ENCODE results near the gene RASGRF2. TPM values are rescaled to one million over a fixed set of nuclear protein-coding genes. Genes with fewer than 3 reads are reported as not detected.
"Not testable (repeated sequence)": the region's sequence is repeated elsewhere in the genome, so short reads cannot be mapped to it uniquely, and the experiment has no call there.

RASGRF2 gene
- total RNA-seq, 1 donor from 2014 or later: 2.6 TPM

DNA sequence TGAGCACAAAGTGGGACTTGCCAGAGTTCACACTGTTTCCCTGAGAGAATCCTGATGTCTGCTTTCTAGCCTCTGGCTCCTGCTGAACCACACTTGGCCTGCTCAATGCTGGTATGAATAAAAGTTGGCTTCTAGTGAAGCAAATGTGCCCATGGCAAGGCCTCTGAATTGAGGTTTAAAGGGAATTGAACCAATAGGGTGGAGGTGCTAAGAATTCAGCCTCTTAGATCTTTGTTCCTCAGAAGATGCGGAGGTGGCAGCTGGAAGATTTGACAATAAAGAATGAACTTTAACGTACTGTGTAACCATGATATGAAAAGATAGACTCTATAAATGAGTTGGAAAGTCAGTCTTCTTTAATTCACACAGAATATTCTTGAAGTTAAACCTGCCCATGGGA is 57.2 kb downstream of the RASGRF2 start:
- no peak for DNase-seq (ENCODE audit: low read depth)
- TF ChIP-seq, protein P1, sequence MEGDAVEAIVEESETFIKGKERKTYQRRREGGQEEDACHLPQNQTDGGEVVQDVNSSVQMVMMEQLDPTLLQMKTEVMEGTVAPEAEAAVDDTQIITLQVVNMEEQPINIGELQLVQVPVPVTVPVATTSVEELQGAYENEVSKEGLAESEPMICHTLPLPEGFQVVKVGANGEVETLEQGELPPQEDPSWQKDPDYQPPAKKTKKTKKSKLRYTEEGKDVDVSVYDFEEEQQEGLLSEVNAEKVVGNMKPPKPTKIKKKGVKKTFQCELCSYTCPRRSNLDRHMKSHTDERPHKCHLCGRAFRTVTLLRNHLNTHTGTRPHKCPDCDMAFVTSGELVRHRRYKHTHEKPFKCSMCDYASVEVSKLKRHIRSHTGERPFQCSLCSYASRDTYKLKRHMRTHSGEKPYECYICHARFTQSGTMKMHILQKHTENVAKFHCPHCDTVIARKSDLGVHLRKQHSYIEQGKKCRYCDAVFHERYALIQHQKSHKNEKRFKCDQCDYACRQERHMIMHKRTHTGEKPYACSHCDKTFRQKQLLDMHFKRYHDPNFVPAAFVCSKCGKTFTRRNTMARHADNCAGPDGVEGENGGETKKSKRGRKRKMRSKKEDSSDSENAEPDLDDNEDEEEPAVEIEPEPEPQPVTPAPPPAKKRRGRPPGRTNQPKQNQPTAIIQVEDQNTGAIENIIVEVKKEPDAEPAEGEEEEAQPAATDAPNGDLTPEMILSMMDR (conservative IDR thresholded peaks at IDR 0.05; ENCODE audit: low read depth, low read length): no peak
- no peak overlapping the region for H3K4me3 ChIP-seq (ENCODE audit: low read depth, low read length)

DNA sequence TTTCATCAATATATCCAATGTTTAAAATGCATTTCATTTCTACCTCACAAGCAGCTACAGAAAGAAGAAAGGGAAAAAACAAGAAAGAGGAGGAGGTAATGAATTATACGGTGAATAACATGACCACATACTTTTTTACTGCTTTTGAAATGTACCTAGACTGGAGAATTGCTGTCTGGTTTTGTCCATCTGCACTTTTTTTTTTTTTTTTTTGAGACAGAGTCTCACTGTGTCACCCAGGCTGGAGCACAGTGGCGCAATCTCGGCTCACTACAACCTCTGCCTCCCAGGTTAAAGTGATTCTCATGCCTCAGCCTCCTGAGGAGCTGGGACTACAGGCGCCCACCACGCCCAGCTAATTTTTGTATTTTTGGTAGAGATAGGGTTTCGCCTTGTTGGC is 58.4 kb downstream of the RASGRF2 start:
- not testable (repeated sequence) for H3K4me3 ChIP-seq (ENCODE audit: low read depth, low read length); DNase-seq (ENCODE audit: low read depth)

DNA sequence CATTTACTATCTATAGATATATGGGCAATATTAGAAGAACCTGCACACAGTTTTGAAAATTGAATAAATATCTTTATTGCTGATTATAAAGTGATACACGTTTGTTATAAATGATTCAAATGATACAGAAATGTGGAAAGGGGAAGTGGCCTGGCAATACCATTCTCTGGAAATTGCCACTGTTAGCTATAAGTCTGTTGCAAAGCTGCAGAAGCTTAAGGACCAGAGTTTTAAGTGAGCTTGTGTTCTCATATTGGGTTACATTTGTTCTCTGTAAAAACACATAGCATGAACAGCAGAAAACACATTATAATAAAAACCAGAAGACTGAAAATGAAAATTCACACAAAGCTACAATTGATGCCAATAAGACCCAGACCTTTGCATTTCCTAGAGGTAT is 59.6 kb downstream of the RASGRF2 start:
- no peak for DNase-seq (ENCODE audit: low read depth)
- no peak overlapping the region for H3K4me3 ChIP-seq (ENCODE audit: low read depth, low read length)
- TF ChIP-seq, protein P1 (conservative IDR thresholded peaks at IDR 0.05; ENCODE audit: low read depth, low read length): no peak

DNA sequence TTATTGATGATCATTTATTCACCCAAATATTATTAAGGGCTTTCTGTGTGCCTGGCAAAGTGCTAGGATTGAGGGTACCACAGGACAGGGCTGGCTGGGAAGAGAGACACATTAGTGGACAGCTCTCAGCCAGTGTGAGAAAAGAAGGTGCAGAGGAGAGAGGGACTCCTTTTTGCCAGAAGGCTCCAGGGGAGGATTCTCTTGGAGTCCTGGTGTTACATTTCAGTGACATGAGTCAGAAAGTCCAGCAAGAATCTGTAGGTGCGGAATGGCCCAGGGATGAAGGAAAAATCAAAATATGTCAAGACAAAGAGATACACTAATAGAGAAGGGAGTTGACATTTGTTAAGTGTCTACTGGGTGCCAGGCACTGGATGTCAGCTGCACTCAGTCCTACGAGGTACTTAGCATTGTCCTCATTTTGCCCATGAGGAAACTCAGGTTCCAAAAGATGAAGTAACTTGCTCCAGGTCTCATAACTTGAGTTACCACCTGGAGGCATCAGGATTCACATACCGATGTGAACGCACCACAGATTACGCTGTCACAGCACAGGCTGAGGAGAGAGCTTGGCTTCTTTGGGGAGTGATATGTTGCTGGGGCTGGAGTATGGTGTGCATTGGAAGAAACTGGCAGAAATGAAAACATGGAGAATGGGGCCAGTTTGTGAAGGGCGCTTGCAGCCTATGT is 60.5 kb downstream of the RASGRF2 start:
- H3K4me3 ChIP-seq (ENCODE audit: low read depth, low read length): no peak overlapping the region
- TF ChIP-seq, protein P1 (conservative IDR thresholded peaks at IDR 0.05; ENCODE audit: low read depth, low read length): no peak
- no peak for DNase-seq (ENCODE audit: low read depth)

DNA sequence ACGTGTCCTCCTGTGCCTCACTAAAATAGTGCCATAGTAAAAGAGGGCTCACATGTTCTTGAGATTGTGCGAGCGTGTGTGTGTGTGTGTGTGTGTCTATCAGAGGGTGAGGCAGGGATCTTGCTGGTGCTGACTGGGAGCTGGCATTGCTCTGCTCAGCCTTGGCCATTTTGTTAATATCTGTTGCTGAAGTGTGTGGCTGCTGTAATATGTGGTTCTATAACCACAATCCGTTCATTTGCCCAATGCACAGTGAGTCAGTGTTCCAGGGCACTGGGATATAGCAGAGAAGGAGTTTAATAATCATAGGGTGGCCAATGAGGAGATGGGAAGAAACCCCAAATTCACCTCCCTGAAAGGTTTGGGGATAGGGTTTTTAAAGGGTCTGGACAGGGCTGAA is 61.3 kb downstream of the RASGRF2 start:
- DNase-seq (ENCODE audit: low read depth): no peak
- H3K4me3 ChIP-seq (ENCODE audit: low read depth, low read length): no peak overlapping the region
- TF ChIP-seq, protein P1 (conservative IDR thresholded peaks at IDR 0.05; ENCODE audit: low read depth, low read length): no peak

DNA sequence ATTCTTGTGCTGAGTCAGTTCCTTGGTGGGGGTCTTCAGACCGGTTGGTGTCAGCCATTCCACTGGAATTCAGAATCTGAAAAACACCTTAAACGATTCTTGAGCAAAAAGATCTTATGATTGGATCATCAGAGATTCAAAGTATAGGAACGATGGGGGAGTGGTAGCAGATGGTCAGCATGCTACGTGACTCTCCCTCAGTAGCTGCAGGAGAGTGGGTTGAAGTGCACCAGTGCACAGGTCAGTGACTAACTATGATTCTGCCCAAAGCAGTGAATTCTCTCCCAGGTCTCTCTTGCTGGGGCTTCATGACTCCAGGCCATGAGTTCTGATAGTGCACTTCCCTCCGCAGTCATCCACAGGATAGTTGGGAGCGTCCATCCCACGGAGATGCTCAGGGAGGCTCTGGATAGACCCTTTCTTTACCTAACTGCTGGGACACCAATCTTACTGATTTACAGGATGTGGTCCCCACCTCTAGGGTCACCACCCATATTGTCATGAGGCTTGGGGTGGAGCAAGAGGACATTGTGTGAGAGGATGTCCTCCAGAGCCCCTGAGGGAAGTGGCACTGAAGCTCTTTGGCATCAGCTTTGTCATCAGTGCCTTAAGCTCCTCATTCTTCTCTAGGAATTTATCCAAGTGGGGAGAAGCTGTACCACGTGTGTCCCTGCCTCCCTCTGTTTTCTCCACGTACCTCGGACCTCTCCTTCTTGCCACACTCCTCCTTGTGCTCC is 62.0 kb downstream of the RASGRF2 start:
- TF ChIP-seq, protein P1 (conservative IDR thresholded peaks at IDR 0.05; ENCODE audit: low read depth, low read length): no peak
- no peak for DNase-seq (ENCODE audit: low read depth)

DNA sequence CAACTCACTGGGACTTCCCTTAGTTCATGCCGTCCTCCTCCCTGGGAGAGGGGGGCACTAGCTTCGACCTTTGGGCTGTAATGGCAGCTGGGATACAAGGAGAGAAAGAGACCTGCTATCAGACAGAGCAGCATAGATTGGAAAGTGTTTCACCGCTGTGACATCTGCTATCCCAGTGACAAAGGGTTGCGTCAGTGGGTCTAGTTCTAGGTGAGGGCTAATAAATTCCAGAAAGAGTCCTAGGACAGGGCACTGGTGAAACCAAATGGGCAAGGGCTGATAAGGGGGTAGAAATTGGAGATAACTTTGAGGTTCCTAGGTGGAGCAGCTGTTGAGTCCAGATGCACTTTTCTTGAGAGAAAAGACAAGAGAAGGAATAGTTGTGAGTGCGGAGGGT is 62.5 kb downstream of the RASGRF2 start:
- DNase-seq (ENCODE audit: low read depth): no peak
- H3K4me3 ChIP-seq (ENCODE audit: low read depth, low read length): no peak overlapping the region
- TF ChIP-seq, protein P1 (conservative IDR thresholded peaks at IDR 0.05; ENCODE audit: low read depth, low read length): no peak

More for the DNA sequence above, 62.0 kb downstream of the RASGRF2 start:
- no peak overlapping the region for H3K4me3 ChIP-seq (ENCODE audit: low read depth, low read length)

Data from epithelial cell of proximal tubule (primary cell).